ELF-1 (cell line): ENCODE measurements around the gene MKLN1.
A peak's percentile ranks its signal among the peaks of the same experiment; 100 is the strongest.
"Not testable (repeated sequence)": the region's sequence is repeated elsewhere in the genome, so short reads cannot be mapped to it uniquely, and the experiment has no call there.

Source experiments
- DNase-seq: peaks from one replicate; pipeline ENCODE4 v3.0.0-alpha.2; 2016; ENCODE audit warnings: low read depth, low spot score

The MKLN1 gene

DNA sequence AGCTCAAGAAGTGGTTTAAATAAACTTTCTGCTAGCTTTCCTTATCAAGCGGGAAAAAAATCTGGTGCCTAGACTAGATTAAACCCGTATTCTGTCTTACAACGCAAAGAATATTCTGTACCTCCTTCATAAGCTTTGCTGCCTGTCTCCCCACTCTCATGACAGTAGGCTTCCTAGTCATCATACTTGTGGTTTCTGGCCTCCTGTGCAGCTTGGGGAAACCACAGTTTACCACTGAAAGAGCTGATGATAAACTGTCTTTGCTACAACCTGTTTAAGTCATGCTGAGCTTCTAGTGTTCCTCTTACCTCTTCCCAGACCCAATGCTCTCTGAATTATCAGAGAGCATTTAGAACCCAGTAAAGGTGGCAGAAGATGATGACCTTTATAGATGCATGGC lies 173.7 kb downstream of the MKLN1 start:
- DNase-seq = no peak

DNA sequence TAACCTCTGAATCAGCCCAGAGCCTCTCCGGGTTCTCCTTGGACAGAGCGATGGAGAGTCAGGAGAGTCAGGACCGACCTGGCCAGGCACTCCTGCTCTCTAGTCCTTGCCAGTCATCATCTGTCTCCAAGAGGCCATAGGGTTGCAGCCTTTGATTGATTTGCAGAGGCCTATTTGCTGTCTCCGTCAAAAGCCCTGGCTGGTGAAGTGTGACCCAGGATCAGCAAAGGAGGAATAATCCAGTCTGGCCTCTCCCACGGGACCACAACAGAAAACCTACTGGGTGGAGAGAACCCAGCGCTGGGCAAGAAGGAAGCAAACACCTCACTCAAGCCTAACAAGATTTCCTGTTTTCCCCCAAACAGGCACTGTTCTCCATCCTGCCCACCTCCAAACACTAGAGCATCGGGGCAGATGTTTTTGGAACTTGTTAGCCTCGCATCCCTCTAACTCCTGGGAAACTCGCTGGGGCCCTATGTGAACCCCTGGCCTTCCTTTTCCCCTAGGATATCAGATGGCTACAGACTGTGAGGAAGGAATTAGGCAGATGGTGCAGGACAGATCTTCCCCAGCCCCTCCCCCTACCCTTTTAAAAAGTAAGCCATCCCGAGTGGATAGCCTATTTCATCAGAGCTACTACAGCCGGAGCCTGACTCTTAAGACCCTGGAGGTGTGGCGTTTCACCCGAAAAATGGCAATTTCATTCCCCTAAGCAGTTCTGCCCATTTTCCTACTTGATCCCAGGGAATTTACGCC lies 174.4 kb downstream of the MKLN1 start:
- DNase-seq = no peak

- DNase-seq = no peak
Observed at GRCh38 chr7:131502810-131503508, 175.3 kb downstream of the MKLN1 start.

GRCh38 chr7:131503639-131504038 lies 176.0 kb downstream of the MKLN1 start:
- no peak for DNase-seq

DNA sequence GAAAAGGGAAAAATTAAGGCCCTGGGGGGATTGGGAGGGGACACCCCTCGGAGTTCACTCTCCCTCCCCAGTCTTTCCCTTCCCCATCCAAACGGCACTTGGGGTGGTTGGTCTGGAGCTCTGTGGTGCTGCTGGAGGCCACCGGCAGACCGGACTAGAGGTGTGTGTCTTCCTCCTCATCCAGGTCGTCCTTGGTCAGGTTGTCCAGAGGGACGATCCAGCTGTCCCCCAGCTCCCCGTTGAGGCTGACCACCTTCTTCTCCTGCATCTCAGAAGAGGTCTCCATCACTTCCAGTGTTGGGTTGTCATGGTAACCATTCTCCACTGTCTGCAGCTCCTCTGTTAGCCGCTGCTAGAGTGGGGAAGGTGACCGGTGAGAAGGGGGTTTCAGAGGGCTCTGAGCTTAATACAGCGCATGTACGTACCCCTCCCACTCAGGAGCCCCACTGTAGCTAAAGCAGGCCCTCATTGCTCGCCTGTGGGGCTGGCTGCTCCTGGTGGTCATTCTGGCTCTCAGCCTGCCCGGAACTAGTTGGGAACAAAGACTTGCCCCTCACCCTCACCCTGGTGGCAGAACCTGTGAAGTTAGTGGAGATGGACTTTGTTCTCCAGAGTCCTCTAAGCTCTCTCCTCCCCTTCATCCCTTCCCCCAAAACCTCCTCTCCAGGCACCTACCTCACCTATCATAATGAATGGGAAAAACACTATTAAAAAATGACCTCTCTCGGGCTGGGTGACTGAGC lies 176.7 kb downstream of the MKLN1 start:
- DNase-seq = no peak

- DNase-seq = not testable (repeated sequence)
Observed at GRCh38 chr7:131505037-131505620, 177.5 kb downstream of the MKLN1 start.

- no peak for DNase-seq
Observed at GRCh38 chr7:131505636-131506557, 178.2 kb downstream of the MKLN1 start.

DNA sequence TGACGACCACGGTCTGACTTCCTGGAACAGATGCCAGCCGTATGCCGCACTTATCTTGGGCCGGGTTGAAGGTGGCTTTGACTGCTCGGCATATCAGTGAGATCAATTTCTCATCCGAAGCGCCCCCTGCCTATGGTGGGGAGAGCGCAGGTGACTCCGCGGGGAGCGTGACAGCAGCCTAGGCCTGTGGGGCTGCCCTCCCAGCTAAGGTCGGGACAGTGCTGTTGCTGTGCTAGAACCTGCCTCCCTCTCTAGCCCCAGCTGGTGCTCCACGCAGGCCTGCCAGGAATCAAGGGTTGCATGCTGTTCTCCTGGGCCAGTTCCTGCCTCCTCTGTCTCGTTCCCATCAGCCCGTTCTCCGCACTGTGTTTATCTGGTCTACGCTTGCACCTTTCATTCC lies 178.9 kb downstream of the MKLN1 start:
- DNase-seq = no peak

GRCh38 chr7:131507592-131508331 lies 180.1 kb downstream of the MKLN1 start:
- peak; percentile 84 for DNase-seq

DNA sequence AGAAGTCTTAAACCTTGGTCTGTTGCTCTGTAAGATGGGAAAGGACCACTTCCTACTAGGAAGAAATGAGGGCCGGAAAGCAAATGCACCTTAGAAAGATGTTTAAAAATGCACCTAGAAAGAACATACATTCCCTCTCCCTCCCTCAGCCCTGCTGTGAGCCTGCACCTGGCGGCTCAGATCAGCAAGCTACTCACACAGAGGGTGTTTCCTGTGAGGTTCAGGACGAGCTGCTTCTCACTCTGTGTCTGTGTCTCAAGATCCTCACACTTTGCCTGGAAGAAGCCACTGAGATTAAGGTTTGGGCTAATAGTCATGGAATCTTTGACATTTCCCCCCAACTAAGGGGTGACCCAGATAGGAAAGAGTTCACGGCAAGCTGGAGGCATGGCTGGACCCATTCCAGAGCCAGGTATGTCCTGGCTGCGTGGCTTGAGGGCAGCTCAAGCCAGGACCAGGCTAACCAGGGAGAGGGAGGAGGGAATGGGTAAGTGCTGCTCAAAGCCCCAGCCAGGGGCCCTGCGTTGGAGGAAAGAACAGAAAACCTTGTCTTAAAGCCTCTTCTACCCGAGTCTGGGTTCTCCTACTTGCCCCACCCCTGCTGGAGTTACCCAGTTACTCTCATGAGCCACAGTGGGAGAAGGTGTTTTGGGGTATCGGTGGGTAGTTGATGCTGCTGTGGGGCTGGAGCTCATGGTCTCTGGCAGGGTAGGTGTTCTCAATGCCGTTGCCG lies 181.2 kb downstream of the MKLN1 start:
- DNase-seq = peak; percentile 1

DNA sequence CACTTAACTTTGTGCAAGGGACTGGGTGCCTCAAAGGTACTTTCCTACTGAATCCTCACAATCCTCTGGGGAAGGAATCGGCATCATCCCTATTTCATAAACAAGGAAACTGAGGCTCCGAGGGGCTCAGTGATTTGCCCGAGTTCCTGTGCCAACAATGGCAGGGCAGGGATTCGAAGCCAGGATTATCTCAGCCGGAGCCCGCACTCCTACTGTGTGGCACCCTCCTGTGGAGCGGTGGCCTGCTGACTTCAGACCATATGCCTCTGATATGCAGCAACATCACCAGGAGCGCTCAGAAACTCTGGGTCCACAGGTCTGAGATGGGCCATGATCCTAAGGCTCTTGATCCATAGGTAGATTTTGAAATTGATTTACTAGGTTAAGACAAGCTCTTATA lies 182.1 kb downstream of the MKLN1 start:
- peak; percentile 1 for DNase-seq

DNA sequence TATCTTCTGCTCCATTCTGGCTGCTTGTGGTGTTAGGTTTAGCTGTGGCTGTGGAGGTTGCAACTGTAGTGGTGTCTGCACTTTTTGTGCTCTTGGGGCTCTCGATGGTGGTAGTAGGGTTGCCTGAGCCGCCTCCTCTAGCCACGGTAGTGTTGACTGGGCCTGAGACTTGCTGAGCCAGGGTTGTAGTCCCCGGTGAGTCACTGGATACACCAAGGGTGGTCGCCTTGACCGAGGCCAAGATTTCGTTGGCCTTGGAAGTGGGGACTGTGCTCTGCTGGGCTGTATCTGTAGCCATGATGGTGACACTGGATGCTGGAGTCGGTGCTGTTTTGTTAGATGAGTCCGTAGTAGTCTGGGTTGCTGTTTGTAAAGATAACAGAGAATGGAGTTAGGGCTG lies 183.4 kb downstream of the MKLN1 start:
- DNase-seq = no peak

DNA sequence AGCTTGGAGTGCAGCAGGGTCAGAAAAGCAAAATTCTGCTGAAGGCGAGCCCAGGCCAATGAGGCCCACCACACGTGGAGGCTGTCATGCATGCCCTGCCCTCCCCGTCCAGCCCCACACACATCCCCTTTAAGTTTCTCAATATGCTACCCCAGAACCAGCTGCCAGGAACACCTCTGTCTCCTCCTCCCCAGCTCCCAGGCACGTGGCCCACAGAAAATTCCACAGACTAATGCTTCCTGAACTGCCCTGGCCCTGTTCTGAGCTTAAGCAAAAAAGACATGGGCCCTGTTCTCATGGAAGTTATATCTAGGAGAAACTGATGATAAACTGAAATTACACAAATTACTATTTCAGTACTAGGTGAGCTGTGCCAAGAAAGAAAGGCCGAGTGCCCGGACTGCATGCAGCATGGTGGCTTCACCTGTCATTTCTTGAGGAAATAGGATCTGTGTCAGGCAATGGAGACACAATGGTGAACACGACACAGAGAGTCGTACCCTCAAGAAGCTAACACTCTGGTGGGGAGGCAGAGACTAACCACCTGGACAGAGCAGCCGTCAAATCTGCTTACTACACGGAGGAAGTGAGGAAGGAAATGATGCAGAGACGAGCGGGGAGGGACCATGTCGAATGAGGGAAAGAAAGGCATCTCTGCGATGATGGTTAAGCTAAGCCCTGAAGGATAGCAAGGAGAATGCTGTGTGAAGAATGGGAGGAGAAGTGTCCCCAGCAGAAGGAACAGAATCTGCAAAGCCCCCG lies 184.3 kb downstream of the MKLN1 start:
- no peak for DNase-seq

DNA sequence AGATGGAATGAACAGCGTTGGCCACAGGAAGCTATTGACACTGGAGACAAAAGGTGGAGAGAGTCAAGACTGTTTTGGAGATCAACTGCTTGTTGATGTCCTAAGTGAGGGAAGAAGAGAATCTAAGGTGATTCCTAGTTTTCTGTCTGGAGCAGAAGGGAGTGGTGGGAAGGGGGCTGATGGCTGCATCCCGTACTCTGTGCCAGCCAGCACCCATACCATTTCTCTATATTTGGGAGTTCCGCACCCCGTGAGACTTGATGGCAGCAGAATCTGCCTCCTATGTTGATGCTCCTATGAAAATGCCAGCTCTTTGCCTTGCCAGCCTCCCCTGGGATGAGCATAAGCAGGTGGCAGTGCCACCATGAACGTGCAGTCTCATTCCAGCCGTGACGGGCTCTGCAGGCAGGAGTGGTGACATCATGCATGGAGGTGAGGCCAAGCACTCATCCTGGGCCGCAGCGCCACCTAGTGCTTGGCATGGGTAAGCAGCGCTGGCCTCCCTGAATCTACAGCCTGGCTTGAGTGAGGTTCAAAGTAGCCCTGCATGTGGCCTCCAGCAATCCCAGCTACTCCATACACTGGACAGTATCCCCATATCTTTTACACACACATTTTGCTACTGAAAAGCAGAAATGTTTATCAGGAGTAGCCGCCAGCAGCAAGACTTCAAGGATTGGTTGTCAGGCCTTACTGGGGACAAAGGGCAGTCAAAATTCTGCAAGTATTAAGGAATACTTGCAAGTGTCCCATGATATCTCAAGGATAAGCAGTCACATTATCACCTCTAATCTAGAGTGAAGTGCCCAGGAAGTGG lies 185.8 kb downstream of the MKLN1 start:
- DNase-seq = peak; percentile 96

DNA sequence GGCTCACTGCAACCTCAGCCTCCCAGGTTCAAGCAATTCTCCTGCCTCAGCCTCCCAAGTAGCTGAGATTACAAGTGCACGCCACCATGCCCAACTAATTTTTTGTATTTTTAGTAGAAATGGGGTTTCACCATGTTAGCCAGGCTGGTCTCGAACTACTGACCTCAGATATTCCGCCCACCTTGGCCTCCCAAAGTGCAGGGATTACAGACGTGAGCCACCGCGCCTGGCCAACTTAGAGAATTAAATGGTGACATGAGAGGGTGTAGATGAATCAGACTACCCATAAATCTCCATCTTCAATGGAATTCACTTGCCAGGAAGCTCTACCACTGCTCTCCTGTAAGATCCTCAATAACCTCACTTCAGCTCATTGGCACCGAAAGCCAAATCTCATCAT lies 187.8 kb downstream of the MKLN1 start:
- not testable (repeated sequence) for DNase-seq

DNA sequence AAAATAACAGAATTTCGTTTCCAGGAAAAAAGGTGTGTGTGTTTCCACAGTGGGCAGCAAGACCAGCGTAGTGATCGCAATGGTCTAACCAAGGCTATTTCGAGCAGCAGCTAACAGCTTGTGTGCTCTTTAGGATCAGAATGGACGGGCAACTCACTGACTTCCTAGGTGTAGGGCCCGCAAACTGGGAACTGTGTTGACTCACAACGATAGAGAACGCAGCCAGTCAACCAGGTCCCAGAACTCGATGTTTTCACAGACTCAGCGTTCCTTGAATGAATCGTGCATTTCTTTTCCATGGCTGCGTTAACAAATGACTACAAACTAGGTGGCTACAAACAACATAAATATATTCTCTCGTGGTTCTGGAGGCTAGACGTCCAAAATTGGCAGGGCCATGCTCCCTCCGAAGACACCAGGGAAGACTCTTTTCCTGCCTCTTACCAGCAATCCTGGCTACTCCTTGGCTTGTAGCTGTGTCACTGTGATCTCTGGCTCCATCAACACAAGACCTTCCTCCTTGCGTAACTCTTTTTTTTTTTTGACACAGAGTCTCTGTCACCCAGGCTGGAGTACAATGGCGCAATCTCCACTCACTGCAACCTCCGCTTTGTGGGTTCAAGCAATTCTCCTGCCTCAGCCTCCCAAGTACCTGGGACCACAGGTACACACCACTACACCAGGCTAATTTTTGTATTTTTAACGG lies 189.7 kb downstream of the MKLN1 start:
- DNase-seq = no peak

DNA sequence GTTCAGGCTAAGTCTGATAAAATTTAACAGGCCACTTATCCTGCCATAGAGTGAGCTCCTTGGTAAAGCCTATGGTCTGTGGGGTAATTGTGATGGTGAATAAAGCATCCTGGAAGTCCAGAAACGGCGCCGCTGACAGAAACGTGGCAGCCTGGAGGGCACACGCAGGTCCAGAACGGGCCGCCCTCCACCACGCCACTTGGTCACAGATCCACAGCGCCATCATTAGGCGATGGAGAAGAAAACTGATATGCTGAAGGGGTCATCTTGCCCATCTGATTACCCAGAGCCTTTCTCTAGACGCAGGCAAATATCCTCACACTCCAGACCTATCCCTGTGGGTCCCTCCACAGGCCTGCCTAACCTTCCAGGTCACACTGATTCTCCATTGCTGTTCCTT lies 190.9 kb downstream of the MKLN1 start:
- DNase-seq = no peak
